ENCODE measurements around the gene TMEM170A.
"Not testable (repeated sequence)": the region's sequence is repeated elsewhere in the genome, so short reads cannot be mapped to it uniquely, and the experiment has no call there.

The TMEM170A gene

GRCh38 chr16:75452464-75453190 is 11.9 kb downstream of the TMEM170A start:
- no peak for DNase-seq (ENCODE audit: low spot score)

- DNase-seq (ENCODE audit: low spot score) = no peak
These were observed 18.1 kb downstream of the TMEM170A start for GRCh38 chr16:75446416-75446815.

GRCh38 chr16:75445298-75445697 is 19.2 kb downstream of the TMEM170A start:
- DNase-seq (ENCODE audit: low spot score) = no peak

GRCh38 chr16:75443298-75443697 is 21.2 kb downstream of the TMEM170A start:
- no peak for DNase-seq (ENCODE audit: low spot score)

GRCh38 chr16:75433732-75434413 is 30.6 kb downstream of the TMEM170A start:
- no peak for DNase-seq (ENCODE audit: low spot score)

- DNase-seq (ENCODE audit: low spot score) = peak; percentile 96
These were observed 31.4 kb downstream of the TMEM170A start, which contains the start of gene CFDP1 for GRCh38 chr16:75432828-75433731. Gene CFDP1, minus strand, starts transcription at chr16:75433503. Its CDS starts 151 bp downstream, at chr16:75433352.

- DNase-seq (ENCODE audit: low spot score) = no peak
These were observed 34.7 kb downstream of the TMEM170A start for GRCh38 chr16:75429621-75430403.

GRCh38 chr16:75426524-75426923 is 38.0 kb downstream of the TMEM170A start:
- not testable (repeated sequence) for DNase-seq (ENCODE audit: low spot score)

- not testable (repeated sequence) for DNase-seq (ENCODE audit: low spot score)
These were observed 40.3 kb downstream of the TMEM170A start for GRCh38 chr16:75424105-75424762.

- no peak for DNase-seq (ENCODE audit: low spot score)
These were observed 40.8 kb downstream of the TMEM170A start for GRCh38 chr16:75423723-75424104.

GRCh38 chr16:75421820-75422126 is 42.7 kb downstream of the TMEM170A start:
- no peak for DNase-seq (ENCODE audit: low spot score)

- DNase-seq (ENCODE audit: low spot score) = peak; percentile 16
These were observed 43.3 kb downstream of the TMEM170A start for GRCh38 chr16:75420987-75421819.

- DNase-seq (ENCODE audit: low spot score) = no peak
These were observed 47.5 kb downstream of the TMEM170A start for GRCh38 chr16:75416904-75417565.

GRCh38 chr16:75415169-75415905 is 49.2 kb downstream of the TMEM170A start:
- DNase-seq (ENCODE audit: low spot score) = peak; percentile 29

- no peak for DNase-seq (ENCODE audit: low spot score)
These were observed 50.5 kb downstream of the TMEM170A start for GRCh38 chr16:75413951-75414350.

GRCh38 chr16:75406943-75407342 is 57.5 kb downstream of the TMEM170A start:
- no peak for DNase-seq (ENCODE audit: low spot score)

- peak; percentile 41 for DNase-seq (ENCODE audit: low spot score)
These were observed 61.5 kb downstream of the TMEM170A start for GRCh38 chr16:75402821-75403475.

GRCh38 chr16:75402159-75402820 is 62.2 kb downstream of the TMEM170A start:
- no peak for DNase-seq (ENCODE audit: low spot score)

All from globus pallidus (tissue), 1 donor.